ENCODE measurements around the gene STPG1. TPM values are rescaled to one million over a fixed set of nuclear protein-coding genes. Genes with fewer than 3 reads are reported as not detected.
A peak's percentile ranks its signal among the peaks of the same experiment; 100 is the strongest.

The STPG1 gene
- total and polyA plus RNA-seq, 2 donors from 2014 or later: 10.6 to 12.2 TPM

DNA sequence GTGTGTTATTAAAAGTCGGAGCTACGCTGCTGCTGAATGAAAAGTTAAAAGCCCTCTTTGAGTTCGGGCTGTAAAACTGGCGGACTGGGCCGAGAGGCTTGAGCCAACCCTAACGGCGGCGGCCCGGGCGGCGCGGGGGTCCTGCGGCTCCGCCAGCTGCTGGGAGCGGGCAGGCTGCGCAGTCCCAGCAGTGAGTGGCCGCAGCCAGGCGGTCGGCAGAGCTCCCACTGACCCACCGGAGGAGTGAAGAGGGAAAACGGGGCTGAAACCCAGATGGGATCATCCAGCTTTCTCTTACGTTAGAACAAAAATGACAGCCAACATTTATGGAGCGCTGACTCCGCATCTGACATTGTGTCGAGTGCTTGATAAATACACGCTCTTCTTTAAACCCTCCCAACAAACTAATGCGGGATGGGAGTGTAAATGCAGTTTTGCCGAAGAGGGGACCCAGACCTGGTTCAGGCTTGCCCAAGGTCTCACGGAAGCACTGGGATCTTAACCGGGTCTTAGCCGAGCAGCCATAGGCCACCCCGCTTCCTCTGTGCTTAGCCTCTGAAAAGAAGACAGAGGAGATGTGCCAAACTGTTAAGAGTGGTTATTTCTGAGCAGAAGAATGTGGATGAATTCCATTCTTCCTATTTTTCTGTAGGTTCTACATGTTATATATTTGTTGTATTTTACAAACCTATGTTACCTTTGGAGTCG lies 91.0 kb downstream of the STPG1 start:
- Histone ChIP-seq H3K36me3 (ENCODE audit: control insufficient read depth in 2 of 3, insufficient read depth in 3 of 3, low read length in 3 of 3) (no peaks in the 10 kb centered on the region), H3K9ac (ENCODE audit: low read length in 3 of 3) (peak overlapping the region in 1 of 3 donors; percentile 31), H3K27ac (ENCODE audit: low read depth in 2 of 2, low read length in 2 of 2) (no peak overlapping the region), H3K9me3 (ENCODE audit: control insufficient read depth in 2 of 3, insufficient read depth in 1 of 3, low read length in 3 of 3) (no peaks in the 10 kb centered on the region), H3K27me3 (ENCODE audit: control insufficient read depth, insufficient read depth, low read length) (no peaks in the 10 kb centered on the region), H3K4me3 (ENCODE audit: low read length in 3 of 3) (peak overlapping the region; percentile 50 to 53 (median 50)), H3K4me1 (ENCODE audit: control insufficient read depth in 2 of 3, insufficient read depth in 2 of 3, low read depth in 1 of 3, low read length in 3 of 3) (peaks cover 0 to 7% (median 0%) of the 10 kb centered on the region in 3 donors)
- DNase-seq (peak in 2 of 5 donors; percentile 63 to 75), FAIRE-seq (no peak)
- TF ChIP-seq, protein P1, sequence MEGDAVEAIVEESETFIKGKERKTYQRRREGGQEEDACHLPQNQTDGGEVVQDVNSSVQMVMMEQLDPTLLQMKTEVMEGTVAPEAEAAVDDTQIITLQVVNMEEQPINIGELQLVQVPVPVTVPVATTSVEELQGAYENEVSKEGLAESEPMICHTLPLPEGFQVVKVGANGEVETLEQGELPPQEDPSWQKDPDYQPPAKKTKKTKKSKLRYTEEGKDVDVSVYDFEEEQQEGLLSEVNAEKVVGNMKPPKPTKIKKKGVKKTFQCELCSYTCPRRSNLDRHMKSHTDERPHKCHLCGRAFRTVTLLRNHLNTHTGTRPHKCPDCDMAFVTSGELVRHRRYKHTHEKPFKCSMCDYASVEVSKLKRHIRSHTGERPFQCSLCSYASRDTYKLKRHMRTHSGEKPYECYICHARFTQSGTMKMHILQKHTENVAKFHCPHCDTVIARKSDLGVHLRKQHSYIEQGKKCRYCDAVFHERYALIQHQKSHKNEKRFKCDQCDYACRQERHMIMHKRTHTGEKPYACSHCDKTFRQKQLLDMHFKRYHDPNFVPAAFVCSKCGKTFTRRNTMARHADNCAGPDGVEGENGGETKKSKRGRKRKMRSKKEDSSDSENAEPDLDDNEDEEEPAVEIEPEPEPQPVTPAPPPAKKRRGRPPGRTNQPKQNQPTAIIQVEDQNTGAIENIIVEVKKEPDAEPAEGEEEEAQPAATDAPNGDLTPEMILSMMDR (IDR thresholded peaks at IDR 0.05; ENCODE audit: borderline replicate concordance, extremely low read depth, insufficient read depth): no peak
- intact Hi-C loops (cut with DNase I): no loop called here

DNA sequence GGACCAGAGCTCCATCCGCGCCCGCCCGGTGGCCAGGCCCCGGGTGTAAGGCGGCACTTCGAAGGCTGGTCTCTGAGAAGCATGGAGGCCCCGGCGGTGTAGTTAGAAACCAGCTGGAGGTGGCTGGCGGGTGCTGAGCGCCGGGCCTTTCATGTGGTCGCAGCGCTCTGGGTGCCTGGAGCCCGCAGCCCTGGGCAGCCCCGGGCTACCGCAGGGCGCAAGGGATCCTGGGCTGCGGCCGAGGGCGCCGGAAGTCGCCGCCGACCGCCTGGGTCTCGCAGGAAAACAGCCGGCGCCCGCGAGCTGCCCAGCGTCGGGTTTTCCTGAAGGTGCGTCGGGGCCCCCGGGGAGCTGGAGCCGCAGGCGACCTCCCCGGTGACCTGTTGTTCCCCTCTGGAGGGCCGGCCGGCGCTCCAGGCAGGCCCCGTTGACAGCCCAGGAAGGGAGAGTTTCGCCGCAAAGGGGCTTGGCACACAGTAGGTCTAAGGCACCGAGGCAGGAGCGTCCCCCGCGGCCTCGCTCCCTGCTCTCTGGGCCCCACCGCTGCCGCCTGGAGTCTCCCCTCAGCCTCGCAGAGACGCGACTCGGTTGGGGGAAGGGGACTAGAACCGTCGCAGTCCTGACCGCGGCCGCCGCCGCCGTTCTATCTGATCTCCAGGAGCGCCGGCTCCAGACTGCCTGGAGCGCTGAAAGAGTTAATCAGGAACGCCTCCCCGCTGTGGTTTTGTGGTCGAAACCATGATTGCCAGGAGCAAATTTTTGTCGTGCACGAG lies 91.7 kb downstream of the STPG1 start:
- no peak for FAIRE-seq
- peaks cover 0 to 7% (median 0%) of the 10 kb centered on the region in 3 donors for H3K4me1 ChIP-seq (ENCODE audit: control insufficient read depth in 2 of 3, insufficient read depth in 2 of 3, low read depth in 1 of 3, low read length in 3 of 3)
- H3K27me3 ChIP-seq (ENCODE audit: control insufficient read depth, insufficient read depth, low read length): no peaks in the 10 kb centered on the region
- TF ChIP-seq, protein P1 (IDR thresholded peaks at IDR 0.05; ENCODE audit: borderline replicate concordance, extremely low read depth, insufficient read depth): no peak
- no peaks in the 10 kb centered on the region for H3K36me3 ChIP-seq (ENCODE audit: control insufficient read depth in 2 of 3, insufficient read depth in 3 of 3, low read length in 3 of 3)
- H3K27ac ChIP-seq (ENCODE audit: low read depth in 2 of 2, low read length in 2 of 2): no peak overlapping the region
- no peaks in the 10 kb centered on the region for H3K9me3 ChIP-seq (ENCODE audit: control insufficient read depth in 2 of 3, insufficient read depth in 1 of 3, low read length in 3 of 3)
- peak overlapping the region in 1 of 3 donors; percentile 31 for H3K9ac ChIP-seq (ENCODE audit: low read length in 3 of 3)
- peak; percentile 30 to 87 (median 67) for DNase-seq
- intact Hi-C loops (cut with DNase I): no loop called here
- H3K4me3 ChIP-seq (ENCODE audit: low read length in 3 of 3): peak overlapping the region; percentile 50 to 53 (median 50)

DNA sequence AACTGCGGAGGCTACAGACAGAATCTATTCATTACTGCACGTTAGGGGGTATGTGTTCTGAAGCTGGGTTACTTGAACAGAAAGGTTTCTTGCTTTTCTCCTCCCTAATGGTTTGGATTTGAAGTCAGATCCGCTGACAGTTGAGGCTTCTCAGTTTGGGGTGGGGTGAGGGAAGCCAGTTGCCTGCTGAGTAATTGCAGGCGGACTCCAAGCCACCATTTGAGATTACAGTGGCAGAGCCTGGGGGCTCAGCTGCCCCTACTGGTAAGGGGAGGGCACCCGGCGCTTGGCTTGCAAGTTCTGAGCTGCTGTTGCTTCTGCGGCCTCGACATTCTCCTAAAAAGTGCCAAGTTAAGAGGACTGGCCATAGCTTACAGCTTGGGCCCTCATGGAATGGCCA lies 92.5 kb downstream of the STPG1 start:
- Histone ChIP-seq H3K4me3 (ENCODE audit: low read length in 3 of 3) (no peak overlapping the region), H3K9ac (ENCODE audit: low read length in 3 of 3) (no peak overlapping the region), H3K27me3 (ENCODE audit: control insufficient read depth, insufficient read depth, low read length) (no peaks in the 10 kb centered on the region), H3K36me3 (ENCODE audit: control insufficient read depth in 2 of 3, insufficient read depth in 3 of 3, low read length in 3 of 3) (no peaks in the 10 kb centered on the region), H3K9me3 (ENCODE audit: control insufficient read depth in 2 of 3, insufficient read depth in 1 of 3, low read length in 3 of 3) (no peaks in the 10 kb centered on the region), H3K4me1 (ENCODE audit: control insufficient read depth in 2 of 3, insufficient read depth in 2 of 3, low read depth in 1 of 3, low read length in 3 of 3) (peaks cover 0 to 7% (median 0%) of the 10 kb centered on the region in 3 donors), H3K27ac (ENCODE audit: low read depth in 2 of 2, low read length in 2 of 2) (no peak overlapping the region)
- TF ChIP-seq, protein P1 (IDR thresholded peaks at IDR 0.05; ENCODE audit: borderline replicate concordance, extremely low read depth, insufficient read depth): no peak
- DNase-seq: no peak
- FAIRE-seq: no peak
- intact Hi-C loops (cut with DNase I): no loop called here
